Ovary (tissue), 9 donors: ENCODE measurements around the gene HIVEP1. TPM values are rescaled to one million over a fixed set of nuclear protein-coding genes. Genes with fewer than 3 reads are reported as not detected.

Experiments used
- DNase-seq, 5 donors: peaks; one replicate each; pipeline ENCODE4 v3.0.0-alpha.2; 2019 to 2020
- H3K27ac ChIP-seq, 2 donors: fragments of 200-600 bp; one replicate each; pipeline versions ENCODE4 v1.5.1 to v1.8.0; 2019 to 2022
- H3K27me3 ChIP-seq: fragments of 200-600 bp; one replicate; pipeline ENCODE4 v1.8.0; 2022
- H3K36me3 ChIP-seq: fragments of 200-600 bp; sonication (generic); one replicate; pipeline ENCODE4 v1.5.1; 2019
- H3K4me1 ChIP-seq: one replicate; pipeline ENCODE4 v1.8.1; 2013; ENCODE audit warnings: mild to moderate bottlenecking, moderate library complexity; ENCODE audit not compliant: insufficient read depth
- H3K4me3 ChIP-seq: fragments of 200-600 bp; sonication (generic); one replicate; pipeline ENCODE4 v1.5.1; 2017
- H3K9me3 ChIP-seq, 2 donors: fragments of 200-600 bp in 1 of 2; sonication (generic) in 1 of 2; one replicate each; pipeline versions ENCODE4 v1.5.1 to v1.8.1; 2013 to 2019; ENCODE audit warnings: mild to moderate bottlenecking in 1 of 2, moderate library complexity in 1 of 2
- CTCF ChIP-seq, 3 donors: fragments of 450-650 bp in 2 of 3; fragments of 200-600 bp in 1 of 3; IDR thresholded peaks; one replicate each; pipeline versions ENCODE4 v1.5.1 to v1.8.0; 2016 to 2022; ENCODE audit warnings: antibody characterized with exemption in 3 of 3, mild to moderate bottlenecking in 1 of 3
- EP300 ChIP-seq: sonication (generic); formaldehyde crosslinking; IDR thresholded peaks from one replicate; pipeline ENCODE4 v1.6.1; 2017; ENCODE audit warnings: antibody characterized with exemption
- POLR2A ChIP-seq: fragments of 450-650 bp; IDR thresholded peaks from one replicate; pipeline ENCODE4 v1.6.1; 2017; ENCODE audit warnings: antibody characterized with exemption, mild to moderate bottlenecking, moderate library complexity
- WGBS, 3 donors: extraction: QIAGEN DNeasy Blood & Tissue Kit in 1 of 3; methylation state at CpG; one replicate each; pipeline versions ENCODE4 v1.1.5 to v1.1.7; 2013 to 2017; 5-methylcytosine and 5-hydroxymethylcytosine counted together
- intact Hi-C, 4 donors: fragments of 100-400 bp; cut with DNase I; formaldehyde crosslinking; loops; one replicate each; pipeline versions ENCODE4 v1.11.0 to v1.15.1; 2022 to 2023
- polyA plus RNA-seq, 2 donors: library from polyadenylated mRNA; stranded (reverse); fragments of 200-250 nt in 1 of 2; fragments of 350-450 nt in 1 of 2; fragmentation: Illumina TruSeq in 1 of 2; extraction: RNeasy Lipid Tissue Mini Kit (QIAGEN cat#74804) in 1 of 2; gene quantifications; one replicate each; pipeline ENCODE4 v1.2.3, GENCODE V29; 2013 to 2014
- total RNA-seq, 7 donors: library from RNA; depleted of rRNA in 2 of 7; stranded (reverse); fragments of >200 nt in 2 of 7; fragmentation: NEBNext Ultra II Directional in 3 of 7; extraction: Animal tissue kit (Norgen Biotek cat#: 25700) in 3 of 7; gene quantifications; one replicate each; pipeline versions ENCODE4 v1.1.0 to v1.2.4, GENCODE V29; 2016 to 2023
- donor health status: DM: no; HTN: no; CAD: no; lungs with moderate emphysema.
- donor health status: DM: no; HTN: no; CAD: no.
- donor health status: Bipolar disorder and iron deficiency.
- donor health status: DM: yes; HTN: yes; CAD: no.
- donor health status: DM: no; HTN: no; CAD: no.
- donor health status: DM: yes; HTN: yes; CAD: no.

HIVEP1 gene
- total and polyA plus RNA-seq, 9 donors: 11.9 to 45.0 (median 27.0) TPM

- intact Hi-C loops: no loop called here
These were observed 98.6 kb downstream of the HIVEP1 start for GRCh38 chr6:12110523-12111362.

GRCh38 chr6:12111363-12111670 lies 99.2 kb downstream of the HIVEP1 start:
- no peaks in the 10 kb centered on the region for H3K36me3 ChIP-seq
- TF ChIP-seq EP300: no peak
- no peak for TF ChIP-seq POLR2A
- TF ChIP-seq CTCF (IDR thresholded peaks at IDR 0.05): no peak
- no peaks in the 10 kb centered on the region for H3K27me3 ChIP-seq
- WGBS, 3 donors: 98 to 100% (median 99%) methylated on average over 2 of the region's 2 CpGs
- no peaks in the 10 kb centered on the region for H3K4me1 ChIP-seq
- no peak for DNase-seq
- no peak overlapping the region for H3K27ac ChIP-seq
- no peaks in the 10 kb centered on the region for H3K9me3 ChIP-seq
- no peak overlapping the region for H3K4me3 ChIP-seq
- intact Hi-C loops: no loop called here

More at GRCh38 chr6:12110523-12111362, 98.6 kb downstream of the HIVEP1 start:
- Histone ChIP-seq H3K27ac (no peak overlapping the region), H3K9me3 (no peaks in the 10 kb centered on the region), H3K27me3 (no peaks in the 10 kb centered on the region), H3K4me3 (no peak overlapping the region), H3K36me3 (no peaks in the 10 kb centered on the region), H3K4me1 (no peaks in the 10 kb centered on the region)
- WGBS, 3 donors: 88 to 92% (median 90%) methylated on average over 5 of the region's 5 CpGs
- TF ChIP-seq EP300: no peak
- TF ChIP-seq POLR2A: no peak
- no peak for TF ChIP-seq CTCF (IDR thresholded peaks at IDR 0.05)
- no peak for DNase-seq

GRCh38 chr6:12112540-12113189 lies 100.6 kb downstream of the HIVEP1 start:
- no peak overlapping the region for H3K27ac ChIP-seq
- H3K36me3 ChIP-seq: no peaks in the 10 kb centered on the region
- H3K4me3 ChIP-seq: no peak overlapping the region
- WGBS, 3 donors: 87 to 90% (median 88%) methylated on average over 9 of the region's 9 CpGs
- no peaks in the 10 kb centered on the region for H3K27me3 ChIP-seq
- intact Hi-C loops: no loop called here
- DNase-seq: no peak
- TF ChIP-seq POLR2A (no peak), EP300 (no peak), CTCF (IDR thresholded peaks at IDR 0.05) (no peak)
- H3K4me1 ChIP-seq: no peaks in the 10 kb centered on the region
- no peaks in the 10 kb centered on the region for H3K9me3 ChIP-seq

- no peaks in the 10 kb centered on the region for H3K4me1 ChIP-seq
- TF ChIP-seq EP300 (no peak), CTCF (IDR thresholded peaks at IDR 0.05) (no peak), POLR2A (no peak)
- no peaks in the 10 kb centered on the region for H3K27me3 ChIP-seq
- H3K27ac ChIP-seq: no peak overlapping the region
- no peaks in the 10 kb centered on the region for H3K36me3 ChIP-seq
- H3K9me3 ChIP-seq: no peaks in the 10 kb centered on the region
- intact Hi-C loops: no loop called here
- 96 to 97% (median 96%) methylated on average over 6 of the region's 6 CpGs for WGBS, 3 donors
- no peak overlapping the region for H3K4me3 ChIP-seq
- no peak for DNase-seq
These were observed 101.1 kb downstream of the HIVEP1 start for GRCh38 chr6:12113190-12113577.
